Effector memory CD4-positive, alpha-beta T cell (primary cell): ENCODE measurements around the gene COMMD2.

Experiments
- DNase-seq, 3 donors: peaks; one replicate each; pipeline ENCODE4 v3.0.0-alpha.2; 2020
- H3K27ac ChIP-seq: 2 replicates; pipeline ENCODE4 v1.7.0; 2013; ENCODE audit warnings: mild to moderate bottlenecking, low read length, moderate library complexity; ENCODE audit not compliant: insufficient read depth, poor library complexity, severe bottlenecking
- H3K27me3 ChIP-seq: replicated peaks from 2 replicates; pipeline ENCODE4 v1.7.0; 2013; ENCODE audit warnings: mild to moderate bottlenecking, low read length; ENCODE audit not compliant: insufficient read depth, control insufficient read depth, poor library complexity, severe bottlenecking
- H3K36me3 ChIP-seq: 2 replicates; pipeline ENCODE4 v1.7.0; 2013; ENCODE audit warnings: mild to moderate bottlenecking, low read length, moderate library complexity; ENCODE audit not compliant: control insufficient read depth, insufficient read depth
- H3K4me1 ChIP-seq: 2 replicates; pipeline ENCODE4 v1.7.0; 2013; ENCODE audit warnings: low read length, mild to moderate bottlenecking; ENCODE audit not compliant: control insufficient read depth, insufficient read depth, poor library complexity, severe bottlenecking
- H3K4me3 ChIP-seq: 2 replicates; pipeline ENCODE4 v1.7.0; 2013; ENCODE audit warnings: low read length, low read depth, mild to moderate bottlenecking; ENCODE audit not compliant: insufficient read depth, poor library complexity, severe bottlenecking
- H3K9me3 ChIP-seq: 2 replicates; pipeline ENCODE4 v1.7.0; 2013; ENCODE audit warnings: mild to moderate bottlenecking, low read length, moderate library complexity; ENCODE audit not compliant: control insufficient read depth

The COMMD2 gene

DNA sequence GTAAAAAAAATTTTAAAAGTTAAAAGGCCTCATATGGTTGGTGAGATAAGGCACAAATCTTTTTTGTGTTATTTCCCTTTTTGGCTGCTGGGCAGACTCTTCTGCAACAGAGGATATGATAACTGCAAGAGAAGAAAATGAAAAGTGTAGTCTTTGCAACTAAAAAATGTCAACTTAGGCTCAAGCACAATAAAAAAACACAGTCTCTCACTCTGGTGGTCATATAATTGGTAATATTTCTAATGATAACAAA, 15.4 kb downstream of the COMMD2 start:
- H3K36me3 ChIP-seq, result peaks cover 16% of the 10 kb centered on the region
- H3K4me3 ChIP-seq, result no peak overlapping the region
- no peaks in the 10 kb centered on the region for H3K4me1 ChIP-seq
- H3K9me3 ChIP-seq, result no peaks in the 10 kb centered on the region
- no peak overlapping the region for H3K27ac ChIP-seq
- H3K27me3 ChIP-seq, result no peaks in the 10 kb centered on the region
- DNase-seq, result no peak

DNA sequence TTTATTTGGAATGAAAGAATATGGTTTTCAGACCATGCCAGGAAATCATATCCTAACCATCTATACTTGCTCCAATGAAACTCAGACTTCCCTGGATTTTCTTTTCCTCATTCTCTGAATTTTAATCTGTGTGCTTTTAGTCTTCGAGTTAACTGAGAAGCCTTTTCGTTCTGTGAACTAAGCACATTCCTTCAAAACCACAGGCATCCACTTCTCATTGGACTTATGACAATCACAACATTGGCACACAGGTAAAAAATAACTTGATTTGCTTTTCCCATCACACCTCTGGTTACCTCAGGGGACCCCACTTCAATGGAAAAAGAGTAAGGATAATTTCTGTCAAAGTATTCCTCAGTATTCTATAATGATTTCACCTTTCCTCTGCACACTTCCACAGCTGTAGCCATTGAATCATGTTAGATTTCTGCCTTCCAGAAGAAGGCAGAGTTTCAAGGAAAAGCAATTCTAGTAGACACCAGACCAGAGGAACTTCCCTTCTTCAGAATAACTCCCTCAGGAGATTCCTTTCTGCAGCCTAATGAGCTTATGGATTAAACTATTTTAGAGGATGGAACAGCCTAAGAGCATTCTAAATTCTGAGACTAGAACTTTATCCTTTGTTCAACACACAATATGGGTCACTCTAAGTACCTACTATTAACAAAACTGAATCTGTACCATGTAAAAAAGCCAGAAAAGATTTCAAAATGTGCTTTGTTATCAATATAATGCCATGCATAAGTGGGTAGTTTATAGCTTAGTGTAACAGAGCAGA, 15.9 kb downstream of the COMMD2 start:
- H3K36me3 ChIP-seq, result peaks cover 11% of the 10 kb centered on the region
- H3K4me3 ChIP-seq, result no peak overlapping the region

DNA sequence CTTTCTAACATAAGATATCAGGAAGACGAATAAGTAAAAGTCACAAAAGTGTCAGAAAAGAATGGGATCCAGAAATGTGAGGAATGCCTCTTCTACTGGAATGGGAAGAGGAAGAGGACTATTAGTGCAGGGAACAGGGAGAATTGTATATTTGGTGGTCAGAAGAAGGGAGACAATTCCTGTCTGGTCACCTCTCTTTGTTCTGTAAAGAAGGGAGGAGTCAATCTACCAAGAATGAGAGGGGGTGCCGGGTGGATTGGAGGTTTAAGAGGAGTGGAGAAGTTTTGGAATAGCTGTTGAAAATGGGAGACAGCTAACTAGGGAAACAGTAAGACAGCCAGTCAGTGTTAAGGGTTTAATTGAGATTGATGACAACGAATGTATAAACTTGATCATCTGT, 20.1 kb downstream of the COMMD2 start:
- Histone ChIP-seq H3K27ac (no peak overlapping the region), H3K4me1 (no peaks in the 10 kb centered on the region), H3K27me3 (no peaks in the 10 kb centered on the region), H3K36me3 (no peaks in the 10 kb centered on the region), H3K4me3 (no peak overlapping the region), H3K9me3 (no peaks in the 10 kb centered on the region)
- DNase-seq, result no peak

More for the DNA sequence above, 15.9 kb downstream of the COMMD2 start:
- no peaks in the 10 kb centered on the region for H3K9me3 ChIP-seq
- H3K4me1 ChIP-seq, result no peaks in the 10 kb centered on the region
- H3K27me3 ChIP-seq, result no peaks in the 10 kb centered on the region
- no peak overlapping the region for H3K27ac ChIP-seq
- DNase-seq, result no peak

DNA sequence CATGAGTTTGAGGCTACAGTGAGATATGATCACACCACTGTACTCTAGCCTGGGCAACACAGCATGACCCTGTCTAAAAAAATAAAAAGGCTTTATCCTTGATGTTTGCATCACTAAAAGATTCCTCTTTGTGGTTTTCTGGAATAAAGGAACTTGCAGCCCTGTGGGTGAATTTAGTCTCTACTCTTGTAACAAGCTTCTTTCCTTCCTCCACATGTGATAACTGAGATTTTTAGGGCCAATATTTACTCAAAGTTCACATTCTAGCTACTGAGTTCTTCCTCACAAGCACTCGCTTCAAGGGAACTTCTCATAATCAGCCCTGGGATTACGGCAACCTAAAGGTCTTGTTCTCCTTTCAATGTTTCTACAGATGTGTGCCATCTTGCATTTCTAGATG, 24.6 kb downstream of the COMMD2 start:
- DNase-seq, result no peak
- Histone ChIP-seq H3K27me3 (no peaks in the 10 kb centered on the region), H3K27ac (no peak overlapping the region), H3K4me3 (no peak overlapping the region), H3K4me1 (no peaks in the 10 kb centered on the region), H3K9me3 (no peaks in the 10 kb centered on the region), H3K36me3 (no peaks in the 10 kb centered on the region)

DNA sequence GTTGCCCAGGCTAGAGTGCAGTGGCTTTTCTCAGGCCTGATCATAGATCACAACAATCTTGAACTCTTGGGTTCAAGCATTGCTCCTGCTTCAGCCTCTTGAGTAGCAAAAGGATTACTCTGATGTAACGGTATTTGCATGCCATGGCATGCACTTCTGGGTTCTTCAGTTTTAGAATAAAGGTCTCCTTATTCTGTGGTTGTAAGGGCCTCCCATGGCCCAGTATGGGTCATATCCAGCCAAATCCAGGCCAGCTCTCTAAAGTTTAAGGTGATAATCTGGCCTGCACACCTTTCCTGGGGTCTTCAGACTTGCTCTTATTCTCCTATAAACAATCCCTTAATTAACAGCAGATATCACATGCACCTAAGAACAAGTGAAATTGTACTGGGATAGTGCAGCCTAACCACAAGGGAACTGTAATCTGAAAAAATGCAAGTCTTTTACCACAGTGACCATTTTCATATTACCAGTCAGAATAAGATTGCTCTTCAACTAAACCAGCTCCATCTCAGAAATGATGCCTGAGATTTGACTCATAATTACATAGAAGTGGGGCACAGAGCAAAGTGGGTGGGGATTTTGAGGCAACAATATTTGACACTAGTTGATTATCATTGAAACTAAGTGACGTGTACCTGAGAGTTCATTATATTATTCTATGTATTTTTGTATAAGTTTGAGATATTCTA, 25.4 kb downstream of the COMMD2 start:
- Histone ChIP-seq H3K4me3 (no peak overlapping the region), H3K9me3 (no peaks in the 10 kb centered on the region), H3K36me3 (no peaks in the 10 kb centered on the region), H3K27ac (no peak overlapping the region), H3K27me3 (no peaks in the 10 kb centered on the region), H3K4me1 (no peaks in the 10 kb centered on the region)
- no peak for DNase-seq

DNA sequence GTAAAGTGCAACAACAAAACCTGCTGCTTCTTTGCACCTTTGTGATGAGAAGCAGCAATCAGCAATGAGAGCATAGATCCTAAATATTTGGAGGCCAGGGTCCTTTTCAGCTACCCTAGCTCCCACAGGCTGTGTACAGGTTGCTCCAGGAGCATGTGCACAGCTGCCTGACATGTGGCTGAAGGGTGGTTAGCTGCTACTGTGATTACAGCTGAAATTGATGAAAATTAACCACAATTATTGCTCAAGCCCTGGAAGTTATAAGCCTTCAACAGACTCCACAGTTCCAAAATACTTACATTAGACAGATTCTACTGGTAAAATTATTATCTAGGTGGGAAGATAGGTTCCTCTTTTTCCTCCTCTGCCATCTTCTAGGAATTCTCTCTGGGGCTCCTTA, 28.5 kb downstream of the COMMD2 start:
- Histone ChIP-seq H3K27me3 (no peaks in the 10 kb centered on the region), H3K27ac (no peak overlapping the region), H3K4me1 (no peaks in the 10 kb centered on the region), H3K4me3 (no peak overlapping the region), H3K9me3 (no peaks in the 10 kb centered on the region), H3K36me3 (no peaks in the 10 kb centered on the region)
- no peak for DNase-seq

DNA sequence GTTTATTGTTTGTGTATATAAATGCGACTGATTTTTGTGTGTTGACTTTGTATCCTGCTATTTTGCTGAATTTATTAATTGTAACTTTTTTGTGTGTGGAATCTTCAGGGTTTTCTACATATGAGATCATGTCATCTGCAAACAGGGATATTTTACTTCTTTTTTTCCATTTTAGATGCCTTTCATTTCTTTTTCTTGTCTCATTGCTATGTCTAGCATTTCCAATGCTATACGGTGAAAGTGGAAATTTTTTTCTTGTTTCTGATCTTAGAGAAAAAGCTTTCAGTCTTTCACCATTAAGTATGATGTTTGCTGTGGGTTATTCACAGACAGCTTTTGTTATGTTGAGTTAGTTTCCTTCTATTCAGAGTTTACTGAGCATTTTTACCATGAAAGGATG, 31.4 kb downstream of the COMMD2 start:
- DNase-seq, result no peak
- Histone ChIP-seq H3K36me3 (no peaks in the 10 kb centered on the region), H3K27ac (no peak overlapping the region), H3K27me3 (no peaks in the 10 kb centered on the region), H3K9me3 (no peaks in the 10 kb centered on the region), H3K4me1 (no peaks in the 10 kb centered on the region), H3K4me3 (no peak overlapping the region)

DNA sequence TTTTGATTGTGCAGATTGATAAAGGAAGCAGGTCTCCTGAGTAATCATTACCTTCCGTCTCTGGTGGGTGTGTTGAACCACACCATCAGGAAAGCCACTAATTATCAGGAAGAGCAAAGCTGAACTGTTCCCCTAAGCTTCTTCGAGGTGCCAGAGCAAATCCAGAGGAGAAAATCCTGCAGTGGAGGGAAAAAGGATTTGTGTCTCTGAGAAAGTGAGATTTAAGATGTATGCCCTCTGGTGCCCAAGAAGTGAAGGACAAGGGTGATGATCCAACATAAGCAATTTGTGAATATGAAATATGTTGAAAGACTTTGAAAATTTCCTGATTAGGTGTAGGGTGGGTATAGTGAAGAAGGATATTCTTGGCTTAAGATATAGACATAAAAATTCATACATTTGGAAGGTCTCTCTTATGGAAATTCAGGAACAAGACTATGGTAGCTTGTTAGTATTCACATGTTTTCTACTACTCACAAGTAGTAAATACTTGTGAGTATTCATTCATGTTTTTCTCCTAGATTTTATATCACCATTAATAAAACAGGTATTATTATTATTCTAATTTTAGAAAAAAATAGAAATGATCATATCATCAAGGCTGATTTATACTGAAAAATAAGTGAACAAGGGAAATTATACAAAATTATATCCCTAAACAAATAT, 34.8 kb downstream of the COMMD2 start:
- no peak for DNase-seq

DNA sequence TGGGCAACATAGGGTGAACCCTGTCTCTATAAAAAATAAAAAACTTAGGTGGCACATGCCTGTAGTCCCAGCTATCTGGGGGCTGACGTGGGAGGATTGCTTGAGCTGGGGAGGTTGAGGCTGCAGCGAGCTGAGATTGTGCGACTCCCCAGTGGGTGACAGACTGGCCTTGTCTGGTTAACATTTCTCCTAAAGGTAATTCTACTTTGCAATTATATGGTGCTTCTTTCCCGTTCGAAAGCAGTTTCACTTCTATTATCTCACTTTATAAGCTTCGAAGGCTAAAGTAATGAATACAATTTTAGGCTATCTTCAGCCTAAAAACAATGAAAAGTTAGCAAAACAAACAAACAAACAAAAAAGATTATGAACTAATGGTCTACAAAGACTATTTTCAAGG, 35.3 kb downstream of the COMMD2 start:
- Histone ChIP-seq H3K4me1 (no peaks in the 10 kb centered on the region), H3K36me3 (no peaks in the 10 kb centered on the region), H3K9me3 (no peaks in the 10 kb centered on the region), H3K4me3 (no peak overlapping the region), H3K27me3 (no peaks in the 10 kb centered on the region), H3K27ac (no peak overlapping the region)
- no peak for DNase-seq

More for the DNA sequence above, 34.8 kb downstream of the COMMD2 start:
- H3K9me3 ChIP-seq, result no peaks in the 10 kb centered on the region
- H3K27ac ChIP-seq, result no peak overlapping the region
- no peaks in the 10 kb centered on the region for H3K27me3 ChIP-seq
- no peak overlapping the region for H3K4me3 ChIP-seq
- no peaks in the 10 kb centered on the region for H3K36me3 ChIP-seq
- H3K4me1 ChIP-seq, result no peaks in the 10 kb centered on the region

DNA sequence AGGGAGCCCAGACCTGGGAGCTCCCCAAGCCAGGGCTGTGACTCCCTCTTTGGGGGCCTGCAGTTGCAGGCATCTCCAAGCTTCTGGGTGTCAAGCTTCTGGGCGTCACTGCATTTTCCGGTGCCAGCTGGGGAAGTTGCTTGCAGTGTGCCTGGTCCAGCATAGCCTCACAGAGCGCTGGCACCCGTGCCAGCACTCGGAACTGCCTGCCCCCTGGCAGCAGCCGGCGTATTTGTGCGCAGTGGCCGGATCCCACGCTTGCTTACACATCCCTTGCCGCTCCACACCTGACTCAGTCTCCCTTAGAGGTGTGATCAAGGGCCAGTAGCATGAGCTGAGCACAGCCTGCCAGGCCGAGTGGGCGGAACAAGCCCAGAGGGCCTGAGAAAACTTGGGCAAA, 37.0 kb downstream of the COMMD2 start:
- no peaks in the 10 kb centered on the region for H3K4me1 ChIP-seq
- H3K36me3 ChIP-seq, result no peaks in the 10 kb centered on the region
- no peak overlapping the region for H3K27ac ChIP-seq
- H3K4me3 ChIP-seq, result no peak overlapping the region
- H3K27me3 ChIP-seq, result no peaks in the 10 kb centered on the region
- no peak for DNase-seq
- H3K9me3 ChIP-seq, result no peaks in the 10 kb centered on the region
